Epithelial cell of esophagus (primary cell): ENCODE results near the gene DAD1.

Source experiments
- DNase-seq: peaks from one replicate; pipeline ENCODE4 v3.0.0; 2010; ENCODE audit warnings: low read depth
- H3K4me3 ChIP-seq: 2 replicates; pipeline ENCODE4 v1.5.1; 2011; ENCODE audit warnings: mild to moderate bottlenecking, low read length, control low read depth
- CTCF ChIP-seq: IDR thresholded peaks from 2 replicates; pipeline ENCODE4 v1.5.1; 2011; ENCODE audit warnings: low read depth, mild to moderate bottlenecking, low read length, control low read depth, inconsistent platforms; ENCODE audit not compliant: insufficient read depth; ENCODE audit errors: missing control alignments

Gene DAD1

GRCh38 chr14:22579236-22579635, 9.8 kb downstream of the DAD1 start:
- no peak for DNase-seq
- no peak for TF ChIP-seq CTCF
- H3K4me3 ChIP-seq, result no peak overlapping the region

GRCh38 chr14:22577334-22577908, 11.6 kb downstream of the DAD1 start:
- no peak for DNase-seq
- no peak for TF ChIP-seq CTCF
- no peak overlapping the region for H3K4me3 ChIP-seq

- DNase-seq, result no peak
Measured at GRCh38 chr14:22573804-22574203, 15.2 kb downstream of the DAD1 start.

GRCh38 chr14:22572562-22573058, 16.4 kb downstream of the DAD1 start:
- no peak for DNase-seq
- no peak overlapping the region for H3K4me3 ChIP-seq
- no peak for TF ChIP-seq CTCF

More at GRCh38 chr14:22573804-22574203, 15.2 kb downstream of the DAD1 start:
- H3K4me3 ChIP-seq, result no peak overlapping the region
- TF ChIP-seq CTCF, result no peak

- peak; percentile 80 for DNase-seq
- TF ChIP-seq CTCF, result peak; percentile 70
- no peak overlapping the region for H3K4me3 ChIP-seq
Measured at GRCh38 chr14:22570132-22570949, 18.7 kb downstream of the DAD1 start.

GRCh38 chr14:22569737-22570131, 19.3 kb downstream of the DAD1 start:
- TF ChIP-seq CTCF, result no peak
- DNase-seq, result no peak
- no peak overlapping the region for H3K4me3 ChIP-seq
